Amniotic stem cell (primary cell): Measurements from ENCODE around the gene BICC1.

Experiments used
- DNase-seq: peaks from one replicate; lab custom pipeline; 2025; lab: John Stamatoyannopoulos, UW

The BICC1 gene

GRCh38 chr10:58743466-58744115 is 230.9 kb downstream of the BICC1 start:
- DNase-seq: peak; percentile 15

- no peak for DNase-seq
Observed at GRCh38 chr10:58746474-58747185, 234.0 kb downstream of the BICC1 start.

- no peak for DNase-seq
Observed at GRCh38 chr10:58747687-58748086, 235.0 kb downstream of the BICC1 start.

GRCh38 chr10:58752665-58753064 is 240.0 kb downstream of the BICC1 start:
- no peak for DNase-seq

GRCh38 chr10:58753425-58753824 is 240.8 kb downstream of the BICC1 start:
- DNase-seq: no peak

- no peak for DNase-seq
Observed at GRCh38 chr10:58754469-58755339, 242.0 kb downstream of the BICC1 start.

GRCh38 chr10:58755340-58755610 is 242.6 kb downstream of the BICC1 start:
- DNase-seq: no peak

GRCh38 chr10:58755677-58756076 is 243.0 kb downstream of the BICC1 start:
- peak; percentile 64 for DNase-seq

GRCh38 chr10:58756130-58756719 is 243.6 kb downstream of the BICC1 start:
- peak; percentile 15 for DNase-seq

GRCh38 chr10:58757352-58758065 is 244.8 kb downstream of the BICC1 start:
- no peak for DNase-seq

GRCh38 chr10:58758321-58758720 is 245.6 kb downstream of the BICC1 start:
- no peak for DNase-seq

GRCh38 chr10:58764087-58764747 is 251.5 kb downstream of the BICC1 start:
- DNase-seq: no peak

- DNase-seq: no peak
Observed at GRCh38 chr10:58765910-58766309, 253.2 kb downstream of the BICC1 start.

- DNase-seq: no peak
Observed at GRCh38 chr10:58767652-58768051, 255.0 kb downstream of the BICC1 start.

GRCh38 chr10:58771863-58772262 is 259.2 kb downstream of the BICC1 start:
- DNase-seq: no peak

- no peak for DNase-seq
Observed at GRCh38 chr10:58772758-58773157, 260.1 kb downstream of the BICC1 start.

GRCh38 chr10:58773341-58773740 is 260.7 kb downstream of the BICC1 start:
- DNase-seq: no peak

- no peak for DNase-seq
Observed at GRCh38 chr10:58773944-58774343, 261.3 kb downstream of the BICC1 start.

GRCh38 chr10:58775960-58776567 is 263.4 kb downstream of the BICC1 start:
- DNase-seq: no peak

GRCh38 chr10:58776568-58777318 is 264.1 kb downstream of the BICC1 start:
- DNase-seq: no peak
